Pulmonary artery endothelial cell (primary cell): Measurements from ENCODE around the gene LBX2. TPM values are rescaled to one million over a fixed set of nuclear protein-coding genes. Genes with fewer than 3 reads are reported as not detected.

ENCODE experiments used
- DNase-seq: peaks from one replicate; pipeline ENCODE4 v3.0.0-alpha.2; 2011; ENCODE audit warnings: low read depth, low spot score
- total RNA-seq: library from RNA; depleted of rRNA; stranded (reverse); fragments of >200 nt; gene quantifications from 2 replicates; pipeline ENCODE4 v1.2.3, GENCODE V29; 2014

The LBX2 gene
- total RNA-seq, 1 donor from 2014 or later = 2.4 TPM

GRCh38 chr2:74526649-74527230, 27.3 kb upstream of the LBX2 start:
- DNase-seq = no peak

- no peak for DNase-seq
These were observed 26.6 kb upstream of the LBX2 start, which contains the start of gene DQX1 for GRCh38 chr2:74525717-74526648. Gene DQX1 (minus strand): TSS chr2:74526231. CDS start chr2:74525729, 502 bp downstream.

GRCh38 chr2:74524955-74525716, 25.7 kb upstream of the LBX2 start:
- no peak for DNase-seq

- DNase-seq = no peak
These were observed 24.6 kb upstream of the LBX2 start for GRCh38 chr2:74524005-74524404.

DNA sequence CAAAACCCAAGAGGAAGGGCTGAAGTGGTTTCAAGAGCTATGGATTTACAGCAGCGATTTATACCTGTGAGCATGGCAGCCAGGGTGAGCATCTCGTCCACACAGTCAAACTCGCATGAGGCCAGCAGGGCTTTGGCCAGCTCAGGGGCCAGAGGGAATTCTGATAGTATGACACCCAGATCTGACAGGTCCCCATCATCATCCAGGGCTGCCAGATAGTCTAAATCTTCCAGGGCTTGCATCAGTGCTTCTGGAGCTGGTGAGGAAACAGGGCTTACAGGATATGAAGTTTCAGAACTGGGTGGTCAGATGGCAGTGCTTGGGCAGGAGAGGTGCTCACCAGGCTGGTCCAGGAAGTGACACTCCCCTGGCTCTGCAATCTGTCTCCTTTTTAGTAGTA, 23.1 kb upstream of the LBX2 start:
- DNase-seq = no peak

- no peak for DNase-seq
These were observed 17.2 kb upstream of the LBX2 start for GRCh38 chr2:74516650-74517049.

- no peak for DNase-seq
These were observed 16.7 kb upstream of the LBX2 start for GRCh38 chr2:74515981-74516633.

DNA sequence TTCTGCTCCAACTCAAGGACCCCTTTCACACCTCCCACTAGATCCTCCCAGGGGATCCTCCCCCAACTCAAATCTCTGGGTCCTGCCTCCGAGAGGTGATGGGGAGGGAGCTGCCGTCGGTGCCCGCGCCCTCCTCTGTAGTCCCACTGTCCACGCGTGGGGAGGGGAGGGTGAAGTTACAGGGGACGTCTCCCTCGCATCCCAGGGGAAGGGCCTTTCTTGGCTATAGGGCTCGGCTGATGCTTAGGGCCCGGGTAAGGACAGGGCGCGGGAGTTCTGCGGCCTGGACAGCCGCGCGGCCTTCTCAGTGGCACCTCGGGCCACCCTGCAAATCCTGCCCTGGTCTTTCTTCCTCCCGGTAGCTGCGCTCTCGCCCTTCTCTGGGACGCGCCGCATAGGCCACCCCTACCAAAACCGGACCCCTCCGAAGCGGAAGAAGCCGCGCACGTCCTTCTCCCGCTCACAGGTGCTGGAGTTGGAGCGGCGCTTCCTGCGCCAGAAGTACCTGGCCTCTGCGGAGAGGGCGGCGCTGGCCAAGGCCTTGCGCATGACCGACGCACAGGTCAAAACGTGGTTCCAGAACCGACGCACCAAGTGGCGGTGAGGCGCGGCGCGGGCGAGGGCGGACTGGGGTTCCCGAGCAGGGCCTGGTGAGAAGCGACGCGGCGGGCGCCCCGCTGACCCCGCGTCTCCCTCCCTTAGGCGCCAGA, 16.0 kb upstream of the LBX2 start:
- no peak for DNase-seq

- DNase-seq = no peak
These were observed 15.2 kb upstream of the LBX2 start, which contains the start of gene TLX2 for GRCh38 chr2:74514368-74515270. Gene TLX2 (plus strand): TSS chr2:74514450. CDS start chr2:74514807, 357 bp downstream.

- no peak for DNase-seq
These were observed 14.4 kb upstream of the LBX2 start for GRCh38 chr2:74513605-74514367.

- no peak for DNase-seq
These were observed 13.6 kb upstream of the LBX2 start for GRCh38 chr2:74512744-74513604.

GRCh38 chr2:74511104-74511989, 11.9 kb upstream of the LBX2 start:
- DNase-seq = no peak

GRCh38 chr2:74510272-74510671, 10.9 kb upstream of the LBX2 start:
- DNase-seq = no peak

DNA sequence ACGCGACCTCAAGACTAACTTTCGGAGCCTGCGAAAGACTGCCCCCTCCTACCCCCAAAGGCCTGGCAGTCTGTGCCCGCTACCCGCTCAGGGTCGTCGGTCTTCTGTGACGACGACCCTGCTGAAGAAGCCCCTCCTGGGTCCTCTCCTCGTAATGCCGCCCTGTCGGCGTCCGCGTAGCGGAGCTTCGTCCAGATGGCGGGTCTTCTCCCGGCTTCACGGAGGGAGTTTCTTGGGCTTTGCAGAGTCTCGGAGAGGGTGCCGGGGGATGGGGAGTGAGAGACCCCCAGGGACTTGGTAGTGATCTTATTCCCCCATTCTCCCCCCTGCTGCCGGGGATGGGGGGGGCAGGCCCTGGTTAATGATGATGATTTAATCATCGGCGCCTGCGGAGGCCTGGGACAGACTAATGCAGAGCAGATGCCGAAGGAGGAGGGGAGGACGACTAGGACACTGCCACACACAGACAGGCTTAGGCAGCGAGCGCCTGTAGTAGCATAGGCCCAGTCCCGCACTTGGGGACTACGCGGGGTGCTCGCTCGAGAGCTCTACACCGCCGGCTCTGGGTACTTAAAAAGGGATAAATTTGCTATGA, 8.6 kb upstream of the LBX2 start:
- no peak for DNase-seq

DNA sequence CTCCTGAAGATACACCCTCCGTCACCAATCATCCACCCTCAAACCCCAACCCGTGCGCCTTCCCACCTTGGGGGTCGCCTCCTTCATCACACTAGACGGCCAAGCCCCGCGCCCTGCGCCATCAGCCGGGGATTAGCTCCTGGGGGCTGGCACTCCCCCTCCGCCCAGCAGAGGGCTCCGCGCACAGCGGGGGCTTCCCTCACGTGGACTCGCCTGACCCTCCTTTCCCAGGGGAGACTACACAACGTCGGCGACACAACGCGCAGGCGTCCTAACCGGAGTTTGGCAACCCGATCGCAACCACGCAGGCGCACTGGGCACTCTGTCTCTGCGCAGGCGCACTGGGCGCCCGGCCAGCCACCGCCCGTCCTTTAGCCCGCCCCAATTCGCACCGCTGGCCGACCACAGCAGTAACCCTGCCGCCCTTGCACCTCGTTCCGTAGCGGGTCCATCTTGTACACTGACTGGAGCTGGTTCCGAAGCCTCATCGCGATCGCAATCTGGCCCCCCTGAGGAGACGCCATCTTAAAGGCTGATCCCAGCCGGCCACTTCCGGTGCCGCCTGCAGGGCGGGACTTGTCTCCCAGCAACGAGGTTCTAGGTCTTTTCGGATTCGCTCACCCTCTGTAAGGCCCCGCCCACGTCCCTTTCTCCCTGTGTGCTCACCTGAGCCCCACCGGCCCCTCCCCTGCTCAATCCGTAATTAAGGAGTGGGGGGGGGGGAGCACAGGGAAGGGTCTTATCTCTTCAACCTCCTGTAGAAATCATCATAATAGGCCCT, 7.9 kb upstream of the LBX2 start, which contains the start of gene PCGF1:
Gene PCGF1 (minus strand): TSS at position 551 of the 781 bp plus-strand sequence. CDS start 27 bp downstream, at position 524.
- peak; percentile 86 for DNase-seq
